NCI-H1436 (cell line): ENCODE results near the gene TMPRSS4.

ENCODE experiments used
- DNase-seq: peaks from one replicate; lab custom pipeline; 2025; lab: John Stamatoyannopoulos, UW

TMPRSS4 gene

DNA sequence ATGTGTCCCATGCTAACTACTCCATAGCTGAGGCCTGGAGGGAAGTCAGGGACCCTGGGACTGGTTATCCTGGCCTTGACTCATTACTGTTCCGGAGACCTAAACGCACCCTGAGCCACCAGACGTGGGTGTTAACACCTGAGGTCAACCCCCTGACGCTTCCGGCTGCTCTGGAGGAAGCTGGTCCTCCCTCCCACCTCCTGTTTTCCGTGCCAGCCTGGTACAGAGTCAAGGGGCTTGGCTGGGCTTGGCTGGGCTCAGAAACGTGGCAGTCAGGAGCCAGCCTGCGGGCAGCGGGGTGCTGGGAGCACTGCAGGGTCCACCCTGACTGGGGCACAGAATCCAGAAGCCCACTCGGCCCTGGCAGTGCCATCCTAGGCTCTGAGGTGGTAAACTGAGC, 2.6 kb downstream of the TMPRSS4 start:
- DNase-seq: no peak

DNA sequence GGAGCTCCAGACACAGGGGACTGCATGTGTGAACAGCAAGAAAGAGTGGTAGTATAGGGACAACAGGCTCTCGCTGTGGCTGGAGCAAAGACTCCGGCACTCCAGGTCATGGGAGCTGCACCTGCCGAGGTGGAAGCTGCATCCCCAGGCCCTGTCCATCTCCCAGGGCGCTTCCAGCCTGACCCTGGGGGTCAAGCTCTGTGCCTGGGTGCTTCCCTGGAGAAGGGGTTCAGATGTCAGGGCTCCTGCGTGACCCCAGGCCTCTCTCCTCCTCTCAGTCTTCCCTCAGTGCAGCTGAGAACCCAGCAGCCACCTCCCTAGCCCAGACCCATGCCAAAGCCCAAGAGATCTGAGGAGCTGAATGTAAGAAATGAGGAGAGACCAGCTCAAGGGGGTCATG, 3.4 kb downstream of the TMPRSS4 start:
- DNase-seq: no peak

DNA sequence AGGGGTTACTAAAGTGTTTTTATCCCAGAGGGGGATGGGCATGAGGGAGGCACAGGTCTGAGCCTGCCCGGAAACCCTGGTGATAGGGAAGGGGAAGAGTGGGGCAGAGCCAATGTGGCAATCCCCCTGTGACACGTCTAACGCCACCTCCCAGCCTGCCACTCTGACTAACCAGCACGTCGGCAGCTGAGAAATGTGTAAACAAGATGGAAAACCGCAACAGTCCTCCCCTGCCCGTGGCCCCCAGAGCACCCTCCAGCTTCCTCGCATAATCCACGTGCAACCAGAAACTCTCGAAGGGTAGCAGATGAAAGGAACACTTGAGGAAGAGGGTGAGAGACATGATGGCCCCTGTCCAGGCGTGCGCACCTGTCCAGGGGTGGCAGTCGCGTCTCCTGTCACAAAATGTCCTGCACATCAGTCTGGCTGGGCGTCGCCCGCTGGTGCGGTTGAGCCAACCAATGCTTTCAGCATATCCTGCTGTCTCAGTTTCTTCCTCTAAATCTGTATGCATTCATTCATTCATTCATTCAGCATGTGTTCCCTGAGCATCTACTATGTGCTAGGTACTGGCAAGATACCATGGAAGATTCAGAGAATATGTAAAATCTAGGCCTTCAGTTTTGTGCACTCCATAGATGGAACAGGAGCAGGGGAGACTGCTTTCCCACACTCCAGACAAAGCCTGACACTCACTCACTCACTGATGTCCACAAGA, 4.5 kb downstream of the TMPRSS4 start:
- no peak for DNase-seq

DNA sequence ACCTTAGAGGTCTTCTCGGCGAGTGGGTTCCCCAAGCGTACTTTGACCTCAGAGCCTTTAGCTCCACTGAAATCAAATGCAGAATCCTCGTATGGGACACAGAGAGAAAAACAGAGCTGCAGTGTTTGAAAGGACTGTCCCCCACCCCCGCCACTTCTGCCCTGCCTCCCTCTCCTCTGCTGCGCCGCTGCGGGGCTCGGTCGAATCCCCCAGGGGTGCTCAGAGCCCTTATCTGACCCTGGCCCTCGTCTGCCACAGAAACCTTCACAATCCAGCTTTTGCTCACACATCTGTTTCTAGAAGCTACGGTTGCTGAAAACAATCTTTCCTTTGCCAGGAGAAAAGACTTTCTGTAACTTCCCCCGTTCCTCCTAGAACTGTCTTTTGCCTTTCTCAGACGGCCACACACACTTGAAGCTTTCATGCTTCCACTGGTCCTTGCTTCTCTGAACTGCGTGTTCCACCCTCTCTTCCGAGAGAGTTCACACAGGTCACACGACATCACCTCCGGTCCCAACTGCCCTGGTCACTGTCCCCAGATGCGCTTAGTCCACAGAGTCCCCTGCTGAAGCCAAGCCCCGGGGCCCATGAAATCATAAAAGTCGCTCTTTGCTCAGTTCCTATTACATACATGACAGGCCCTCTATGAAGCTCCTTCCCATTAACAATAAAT, 6.1 kb downstream of the TMPRSS4 start:
- DNase-seq: no peak

DNA sequence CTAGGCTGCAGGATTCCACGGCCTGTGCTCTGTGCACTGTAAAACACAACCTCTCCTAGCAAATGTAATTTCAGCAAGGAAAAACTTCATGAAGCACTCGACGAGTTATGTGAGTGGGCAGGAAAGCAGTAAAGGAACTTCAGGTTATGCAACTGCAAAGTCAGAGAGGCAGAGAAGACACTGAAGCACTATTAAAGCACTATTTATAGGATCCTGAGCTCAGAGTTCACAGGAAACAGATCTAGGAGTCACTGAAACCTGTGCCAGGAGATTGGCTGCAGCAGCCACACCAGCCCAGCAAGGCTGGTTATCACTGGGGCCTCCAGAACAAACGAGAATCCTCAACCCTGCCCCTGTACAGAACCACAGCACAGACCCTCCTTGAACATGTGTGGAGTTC, 7.4 kb downstream of the TMPRSS4 start:
- DNase-seq: no peak

DNA sequence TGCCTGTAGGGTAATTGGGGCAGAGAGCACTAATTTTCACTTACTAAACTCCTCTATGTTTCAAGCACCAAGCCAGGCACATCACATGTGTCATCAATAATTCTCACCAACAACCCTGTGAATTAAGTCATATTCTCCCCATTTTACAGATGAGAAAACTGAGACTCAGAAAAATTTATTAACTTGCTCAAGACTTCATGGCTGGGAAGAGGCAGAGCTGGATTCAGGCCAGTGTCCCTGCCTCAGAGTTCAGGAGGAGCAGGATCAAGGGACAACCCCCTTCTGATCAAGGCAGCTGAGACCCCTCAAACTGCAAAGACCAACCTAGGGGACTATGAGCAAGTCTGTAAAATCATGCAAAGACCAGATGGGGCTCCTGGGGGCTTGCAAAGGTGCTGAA, 7.8 kb downstream of the TMPRSS4 start:
- DNase-seq: no peak

DNA sequence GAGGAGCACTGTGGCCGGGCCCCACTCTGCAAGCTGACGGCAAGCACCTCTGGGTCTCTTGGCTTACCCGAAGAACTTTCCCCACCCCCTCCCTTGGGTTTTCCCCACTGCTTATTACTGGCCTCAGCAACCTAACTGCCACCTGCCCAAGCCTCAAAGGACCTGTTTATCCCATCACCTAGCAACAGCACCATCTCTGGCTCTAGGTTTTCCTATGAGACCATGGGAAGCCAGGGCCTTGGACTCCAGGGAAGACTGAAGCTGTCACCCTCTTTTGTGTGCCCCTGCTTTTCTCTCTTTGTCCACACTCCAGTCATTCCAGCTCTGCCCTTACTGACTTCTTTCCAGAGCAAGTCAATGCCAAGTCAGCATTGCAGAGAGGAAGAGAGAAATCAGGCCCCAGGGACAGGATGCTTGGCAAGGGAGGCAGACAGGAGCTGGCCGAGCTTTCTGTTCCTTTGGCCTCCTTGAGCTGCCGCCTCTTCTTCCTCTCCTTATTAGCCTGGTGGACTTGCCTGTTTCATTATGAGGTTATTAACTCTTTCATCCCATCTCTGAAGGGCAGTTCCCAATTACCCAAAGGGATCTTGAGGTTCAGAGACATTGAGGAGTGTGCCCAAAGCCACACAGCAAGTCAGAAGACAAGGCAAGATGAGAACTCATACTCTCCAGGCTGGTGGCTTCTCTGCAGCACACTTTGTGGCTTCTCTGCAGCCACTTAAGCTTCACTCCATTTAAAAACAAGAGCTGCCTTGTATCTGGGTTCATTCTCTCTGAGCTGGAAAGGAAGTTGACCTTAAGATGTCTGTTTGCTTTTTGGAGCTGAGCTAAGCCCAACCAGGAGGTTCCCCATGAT, 10.3 kb downstream of the TMPRSS4 start, which contains the start of gene SMIM35:
Gene SMIM35 (minus strand): TSS at position 51 of the 856 bp plus-strand sequence. CDS start 206 bp downstream, outside the sequence.
- peak; percentile 82 for DNase-seq

DNA sequence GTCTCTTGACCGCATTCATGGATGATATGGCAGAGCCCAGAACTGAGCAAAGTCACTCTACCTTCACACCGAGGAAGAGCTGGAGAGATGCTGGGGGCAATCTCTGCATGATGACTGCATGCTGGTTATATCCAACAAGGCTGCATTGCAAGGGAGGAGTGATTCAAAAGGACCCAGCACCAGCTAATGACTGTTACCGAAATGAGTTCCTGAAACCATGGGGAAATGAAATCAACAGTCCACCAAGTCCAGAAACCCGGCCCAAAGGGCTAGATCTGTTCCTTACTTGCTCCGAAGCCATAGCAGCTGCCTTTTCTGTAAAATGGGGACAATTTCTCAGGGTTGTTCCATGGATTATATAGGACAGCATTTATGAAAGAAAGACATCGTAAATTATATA, 11.1 kb downstream of the TMPRSS4 start:
- no peak for DNase-seq

DNA sequence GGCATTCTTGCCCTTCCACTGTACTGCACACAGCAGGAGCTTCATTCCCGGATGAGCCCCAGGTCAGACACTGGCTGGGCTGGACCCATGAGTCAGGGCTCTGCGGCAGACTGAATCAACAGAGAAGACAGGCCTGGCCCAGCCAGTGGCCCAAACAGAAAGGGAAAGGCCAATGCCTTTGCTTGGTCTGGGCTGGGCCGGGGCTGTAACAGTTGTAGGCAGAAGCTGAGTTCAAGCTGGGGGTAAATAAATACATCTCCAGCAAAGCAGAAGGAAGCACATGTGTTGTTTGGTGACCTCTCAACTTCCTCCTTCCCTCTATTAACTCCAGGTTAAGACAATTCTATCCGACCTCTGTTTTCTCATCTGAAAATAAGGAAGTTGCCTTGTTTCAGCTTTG, 11.7 kb downstream of the TMPRSS4 start:
- no peak for DNase-seq

DNA sequence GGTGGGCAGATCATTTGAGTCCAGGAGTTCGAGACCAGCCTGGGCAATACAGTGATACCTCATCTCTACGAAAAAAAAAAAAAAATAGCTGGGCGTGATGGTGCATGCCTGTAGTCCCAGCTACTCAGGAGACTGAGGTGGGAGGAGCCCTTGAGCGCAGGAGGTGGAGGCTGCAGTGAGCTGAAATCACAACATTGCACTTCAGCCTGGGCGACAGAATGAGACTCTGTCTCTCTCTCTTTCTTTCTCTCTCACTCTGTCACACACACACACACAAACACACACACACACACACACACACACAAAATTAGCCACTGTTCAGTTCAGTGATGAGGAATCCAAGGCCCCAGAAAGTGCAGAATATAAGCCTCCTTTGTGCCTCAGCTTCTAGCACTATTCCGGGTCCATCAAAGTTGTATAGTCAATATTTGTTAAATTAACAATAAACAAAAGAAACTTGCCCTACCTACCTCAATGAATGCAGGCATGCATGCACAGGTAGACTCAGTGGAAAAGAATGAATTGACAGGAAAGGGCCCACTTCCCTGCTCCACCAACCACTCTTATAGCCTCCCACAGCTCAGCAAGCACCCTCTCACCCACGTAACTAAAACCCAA, 13.8 kb downstream of the TMPRSS4 start:
- no peak for DNase-seq

DNA sequence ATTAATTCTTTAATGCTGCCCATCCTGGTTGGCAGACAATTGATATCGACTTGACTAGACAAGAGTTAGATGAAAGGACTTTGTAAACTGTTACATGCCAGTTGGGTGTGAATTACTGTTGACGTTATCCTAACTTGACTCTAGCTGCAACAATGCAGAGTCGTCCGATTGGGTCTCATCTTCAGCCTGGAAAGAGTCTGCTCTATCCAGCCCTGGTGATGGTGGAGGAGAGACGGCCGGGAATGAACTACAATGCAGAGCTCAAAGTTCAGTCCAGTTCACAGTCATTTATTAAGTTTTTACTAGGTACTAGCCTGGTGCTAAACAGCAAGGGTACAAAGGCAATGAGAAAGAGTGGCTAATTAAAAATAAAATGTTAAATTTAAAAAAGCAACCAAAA, 14.8 kb downstream of the TMPRSS4 start:
- DNase-seq: no peak

DNA sequence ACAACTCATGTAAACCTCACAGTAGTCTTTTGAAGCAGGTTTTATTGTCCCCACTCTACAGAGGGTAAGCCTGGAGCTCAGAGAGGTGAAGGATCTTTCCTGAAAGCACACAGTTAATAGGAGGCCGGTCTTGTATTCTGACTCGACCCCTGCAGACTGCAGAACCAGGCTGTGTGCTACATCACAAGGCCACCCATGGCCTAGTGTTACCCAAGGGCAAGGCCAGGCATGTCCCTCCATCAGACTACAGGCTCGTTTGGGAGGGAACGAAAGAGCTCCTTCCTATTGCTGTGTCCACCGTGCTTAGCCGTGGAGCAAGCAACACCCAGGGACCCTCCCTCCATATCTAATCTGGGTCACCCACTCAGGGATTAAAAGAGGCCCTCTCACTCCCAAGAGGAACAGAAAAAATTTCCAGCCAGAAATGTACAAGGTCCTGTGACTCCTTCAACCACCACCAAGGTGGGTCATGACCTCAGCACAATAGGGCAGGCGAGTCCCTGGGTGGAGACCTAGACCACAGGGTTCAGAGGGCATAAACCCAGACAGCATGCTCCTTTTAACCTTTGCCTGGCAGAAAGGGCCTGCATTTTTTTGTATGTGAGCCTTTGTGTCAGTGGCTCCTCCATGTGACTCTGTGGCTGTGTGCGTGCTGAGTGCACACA, 16.2 kb downstream of the TMPRSS4 start:
- no peak for DNase-seq

DNA sequence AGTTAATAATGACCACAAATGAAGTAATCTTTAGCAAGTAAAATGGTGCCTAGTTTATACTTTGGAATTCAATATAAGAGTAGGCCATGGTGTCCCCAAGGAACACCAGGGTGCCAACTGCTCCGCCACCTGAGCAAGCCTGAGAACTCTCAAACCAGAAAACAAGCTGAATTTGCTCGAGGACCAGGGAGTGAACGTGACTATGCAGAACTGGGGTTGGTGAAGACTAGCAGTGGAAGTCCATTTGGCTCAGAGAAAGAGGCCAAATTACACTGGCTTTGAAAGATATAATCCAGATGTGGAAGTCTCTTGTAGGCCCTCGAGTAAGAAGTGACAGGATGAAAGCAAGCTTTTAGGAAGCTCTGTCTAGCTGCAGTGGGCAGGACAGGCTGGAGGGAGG, 18.6 kb downstream of the TMPRSS4 start:
- no peak for DNase-seq

DNA sequence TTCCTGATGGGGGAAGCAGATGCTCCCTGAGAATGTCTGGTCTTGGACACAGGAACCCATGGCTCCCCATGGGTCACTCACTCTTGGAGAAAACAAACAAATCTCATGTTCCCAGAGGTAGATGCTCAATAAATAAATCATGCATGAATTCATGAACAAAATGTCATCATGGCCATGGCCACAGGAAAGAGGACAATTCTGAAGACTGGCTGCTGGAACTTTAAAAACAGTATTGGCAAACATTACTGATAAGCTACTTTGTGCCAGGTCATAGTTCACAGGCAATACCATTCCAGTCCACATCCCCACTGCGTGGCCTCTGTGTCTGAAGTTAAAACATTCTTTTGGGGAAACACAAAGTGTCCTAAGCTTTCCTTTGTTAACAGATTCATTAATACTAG, 19.1 kb downstream of the TMPRSS4 start:
- no peak for DNase-seq

DNA sequence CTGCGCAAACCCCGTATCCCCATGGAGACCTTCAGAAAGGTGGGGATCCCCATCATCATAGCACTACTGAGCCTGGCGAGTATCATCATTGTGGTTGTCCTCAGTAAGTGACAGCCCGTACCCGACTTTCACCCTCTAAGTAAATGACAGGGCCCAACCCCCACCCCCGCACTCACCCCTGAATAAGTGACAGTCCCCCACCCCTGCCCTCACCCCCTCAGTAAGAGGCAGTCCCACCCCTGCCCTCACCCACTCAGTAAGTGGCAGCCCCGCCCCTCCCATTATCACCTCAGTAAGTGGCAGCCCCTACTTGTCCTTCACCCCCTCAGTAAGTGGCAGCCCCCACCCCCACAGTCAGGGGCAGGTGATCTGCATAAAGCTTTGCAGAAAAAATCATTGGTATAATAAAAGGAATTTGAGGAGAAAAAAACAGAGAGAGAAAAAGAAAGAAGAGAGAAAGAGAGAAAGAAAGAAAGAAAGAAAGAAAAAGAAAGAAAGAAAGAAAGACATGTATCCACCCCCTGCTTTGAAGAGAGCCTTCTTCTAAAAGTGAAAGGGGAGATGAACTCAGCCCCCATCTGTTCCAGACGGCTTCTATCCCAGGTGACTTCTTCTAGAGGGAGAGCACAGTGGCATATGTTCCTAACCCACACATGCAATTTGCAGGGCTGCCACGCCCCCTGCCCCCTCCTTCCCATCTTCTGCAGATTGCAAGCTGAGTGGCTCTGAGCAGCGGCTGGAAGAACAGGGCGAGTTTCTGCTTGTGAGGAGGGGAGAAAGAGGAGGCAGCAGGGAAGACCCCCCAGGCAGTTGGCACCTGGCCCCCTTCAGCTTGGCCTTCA, 22.3 kb downstream of the TMPRSS4 start:
- peak; percentile 68 for DNase-seq

DNA sequence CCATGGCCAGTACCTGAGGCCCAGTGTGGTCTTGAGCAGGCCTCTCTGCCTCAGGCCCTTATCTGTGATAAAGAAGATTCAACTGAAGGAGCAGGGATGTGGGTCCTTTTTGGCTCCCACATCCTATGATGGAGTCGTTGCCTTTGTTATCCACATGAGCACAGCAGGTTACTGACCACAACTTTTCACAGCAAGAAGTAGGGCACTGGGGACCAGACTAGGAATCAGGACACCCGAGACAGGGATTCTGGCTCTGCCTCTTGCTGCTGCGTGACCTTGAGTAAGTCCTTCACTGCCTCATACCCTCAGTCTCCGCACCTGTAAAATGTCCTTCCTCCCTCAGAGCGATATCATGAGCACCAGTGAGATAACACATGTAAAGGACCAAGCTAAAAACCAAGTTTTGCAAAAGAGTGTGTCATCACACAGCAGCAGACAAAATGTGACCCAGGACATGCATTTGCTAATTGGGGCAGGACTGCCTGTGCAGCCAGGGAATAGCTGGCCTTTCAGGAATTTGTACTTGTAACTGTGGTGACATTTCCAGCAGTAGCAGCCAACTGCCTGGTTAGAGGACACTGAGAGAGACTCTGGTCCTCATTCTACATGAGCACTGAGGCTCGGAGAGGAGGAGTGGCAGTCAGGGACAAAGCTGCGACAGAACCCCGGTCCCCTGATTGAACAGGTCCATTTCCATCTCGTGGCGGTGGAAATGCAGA, 23.1 kb downstream of the TMPRSS4 start:
- no peak for DNase-seq

DNA sequence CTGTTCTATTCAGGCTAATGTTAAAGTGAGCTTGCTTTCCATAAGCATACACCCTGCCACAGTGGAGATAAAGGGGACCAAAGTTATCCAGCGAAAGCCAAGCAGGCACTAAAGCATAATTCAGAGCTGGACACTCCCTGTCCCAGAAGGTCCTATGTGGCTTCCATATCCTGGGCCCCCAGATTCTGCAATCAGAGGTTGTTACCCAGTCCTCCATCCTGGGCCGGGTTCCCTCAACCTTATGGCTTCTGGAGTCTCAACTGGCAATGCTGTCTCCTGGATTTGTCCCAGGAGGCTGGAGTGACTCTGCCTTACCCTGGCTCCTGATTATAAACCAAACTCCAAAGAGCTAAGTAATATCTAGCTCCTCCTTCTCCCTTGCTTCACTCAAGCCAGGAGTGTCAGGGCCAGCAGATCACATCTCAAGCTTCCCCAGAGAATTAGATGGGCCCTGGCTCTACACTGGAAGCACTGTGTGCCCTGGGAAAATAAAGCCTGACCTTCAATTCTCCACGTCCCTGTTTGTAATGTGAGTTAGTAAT, 23.9 kb downstream of the TMPRSS4 start:
- DNase-seq: no peak

DNA sequence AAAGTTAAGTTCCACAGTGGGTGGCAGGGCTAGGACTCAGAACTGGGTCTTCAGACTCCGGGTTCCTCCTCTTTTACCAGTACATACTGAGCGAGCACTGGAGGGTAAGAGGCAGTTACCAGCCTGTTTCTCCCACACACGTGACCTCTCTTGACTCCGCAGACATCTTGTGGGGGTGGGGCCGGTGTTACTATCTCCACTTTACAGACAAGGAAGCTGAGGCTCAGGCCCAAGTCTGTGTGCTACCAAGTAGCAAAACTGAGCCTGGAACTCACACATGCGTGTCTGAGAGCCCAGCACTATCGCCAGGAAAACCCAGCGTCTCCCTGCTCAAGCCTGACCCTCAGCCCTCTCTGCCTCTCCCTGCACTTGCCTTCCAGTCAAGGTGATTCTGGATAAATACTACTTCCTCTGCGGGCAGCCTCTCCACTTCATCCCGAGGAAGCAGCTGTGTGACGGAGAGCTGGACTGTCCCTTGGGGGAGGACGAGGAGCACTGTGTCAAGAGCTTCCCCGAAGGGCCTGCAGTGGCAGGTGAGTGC, 25.9 kb downstream of the TMPRSS4 start:
- no peak for DNase-seq

DNA sequence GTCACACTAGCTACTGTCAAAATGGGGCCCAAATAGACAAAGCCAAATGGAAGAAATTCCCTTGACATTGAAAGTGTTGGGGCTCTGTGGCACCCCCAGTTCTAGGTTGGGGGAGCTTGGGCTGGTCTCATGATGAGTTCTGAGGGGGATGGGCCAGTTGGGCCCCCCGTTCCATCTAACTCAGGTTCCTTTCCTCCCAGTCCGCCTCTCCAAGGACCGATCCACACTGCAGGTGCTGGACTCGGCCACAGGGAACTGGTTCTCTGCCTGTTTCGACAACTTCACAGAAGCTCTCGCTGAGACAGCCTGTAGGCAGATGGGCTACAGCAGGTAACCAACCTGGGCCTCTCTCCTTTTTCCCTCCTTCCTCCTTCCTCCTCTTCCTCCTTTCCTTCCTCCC, 27.6 kb downstream of the TMPRSS4 start:
- DNase-seq: no peak
